ENCODE results near the gene ABLIM2.
A peak's percentile ranks its signal among the peaks of the same experiment; 100 is the strongest.
"Not testable (repeated sequence)": the region's sequence is repeated elsewhere in the genome, so short reads cannot be mapped to it uniquely, and the experiment has no call there.

ABLIM2 gene

GRCh38 chr4:7960017-7960789, 198.4 kb downstream of the ABLIM2 start:
- DNase-seq (ENCODE audit: low read depth): no peak

- DNase-seq (ENCODE audit: low read depth): no peak
Observed at GRCh38 chr4:7959078-7959477, 199.5 kb downstream of the ABLIM2 start.

GRCh38 chr4:7956934-7957656, 201.5 kb downstream of the ABLIM2 start:
- DNase-seq (ENCODE audit: low read depth): no peak

- DNase-seq (ENCODE audit: low read depth): no peak
Observed at GRCh38 chr4:7956270-7956808, 202.3 kb downstream of the ABLIM2 start.

GRCh38 chr4:7955393-7955792, 203.2 kb downstream of the ABLIM2 start:
- DNase-seq (ENCODE audit: low read depth): no peak

GRCh38 chr4:7952615-7953014, 206.0 kb downstream of the ABLIM2 start:
- DNase-seq (ENCODE audit: low read depth): no peak

GRCh38 chr4:7950301-7951092, 208.1 kb downstream of the ABLIM2 start:
- DNase-seq (ENCODE audit: low read depth): no peak

GRCh38 chr4:7949759-7950158, 208.9 kb downstream of the ABLIM2 start:
- no peak for DNase-seq (ENCODE audit: low read depth)

GRCh38 chr4:7947927-7948326, 210.7 kb downstream of the ABLIM2 start:
- DNase-seq (ENCODE audit: low read depth): no peak

GRCh38 chr4:7945709-7946380, 212.8 kb downstream of the ABLIM2 start:
- no peak for DNase-seq (ENCODE audit: low read depth)

- no peak for DNase-seq (ENCODE audit: low read depth)
Observed at GRCh38 chr4:7944599-7945220, 213.9 kb downstream of the ABLIM2 start.

GRCh38 chr4:7943688-7944087, 214.9 kb downstream of the ABLIM2 start:
- not testable (repeated sequence) for DNase-seq (ENCODE audit: low read depth)

- no peak for DNase-seq (ENCODE audit: low read depth)
Observed at GRCh38 chr4:7943211-7943610, 215.4 kb downstream of the ABLIM2 start.

- no peak for DNase-seq (ENCODE audit: low read depth)
Observed at GRCh38 chr4:7941965-7942496, 216.6 kb downstream of the ABLIM2 start.

- no peak for DNase-seq (ENCODE audit: low read depth)
Observed at GRCh38 chr4:7941111-7941964, 217.3 kb downstream of the ABLIM2 start.

- DNase-seq (ENCODE audit: low read depth): peak; percentile 78
Observed at GRCh38 chr4:7939377-7940108, 219.1 kb downstream of the ABLIM2 start, which contains the start of gene AFAP1. Gene AFAP1 (minus strand): TSS chr4:7939861. CDS start chr4:7872078, 67,783 bp downstream.

- DNase-seq (ENCODE audit: low read depth): no peak
Observed at GRCh38 chr4:7938609-7939376, 219.8 kb downstream of the ABLIM2 start.

- DNase-seq (ENCODE audit: low read depth): no peak
Observed at GRCh38 chr4:7938266-7938608, 220.4 kb downstream of the ABLIM2 start.

GRCh38 chr4:7937006-7937405, 221.6 kb downstream of the ABLIM2 start:
- DNase-seq (ENCODE audit: low read depth): no peak
